ENCODE results near the gene COX20.

COX20 gene

GRCh38 chr1:244876228-244876910 lies 40.9 kb downstream of the COX20 start:
- Histone ChIP-seq H3K4me3 (ENCODE audit: low read depth, low read length) (no peak overlapping the region), H3K27ac (no peak overlapping the region), H3K27me3 (ENCODE audit: insufficient read depth, low read depth, severe bottlenecking) (no peaks in the 10 kb centered on the region), H3K9me3 (ENCODE audit: severe bottlenecking) (no peaks in the 10 kb centered on the region), H3K36me3 (no peaks in the 10 kb centered on the region)
- DNase-seq = no peak
- TF ChIP-seq CTCF (IDR thresholded peaks at IDR 0.05; ENCODE audit: low read depth, low read length) = no peak

GRCh38 chr1:244878681-244879080 lies 43.2 kb downstream of the COX20 start:
- Histone ChIP-seq H3K9me3 (ENCODE audit: severe bottlenecking) (no peaks in the 10 kb centered on the region), H3K4me3 (ENCODE audit: low read depth, low read length) (no peak overlapping the region), H3K27ac (no peak overlapping the region), H3K36me3 (no peaks in the 10 kb centered on the region), H3K27me3 (ENCODE audit: insufficient read depth, low read depth, severe bottlenecking) (no peaks in the 10 kb centered on the region)
- no peak for DNase-seq
- no peak for TF ChIP-seq CTCF (IDR thresholded peaks at IDR 0.05; ENCODE audit: low read depth, low read length)

DNA sequence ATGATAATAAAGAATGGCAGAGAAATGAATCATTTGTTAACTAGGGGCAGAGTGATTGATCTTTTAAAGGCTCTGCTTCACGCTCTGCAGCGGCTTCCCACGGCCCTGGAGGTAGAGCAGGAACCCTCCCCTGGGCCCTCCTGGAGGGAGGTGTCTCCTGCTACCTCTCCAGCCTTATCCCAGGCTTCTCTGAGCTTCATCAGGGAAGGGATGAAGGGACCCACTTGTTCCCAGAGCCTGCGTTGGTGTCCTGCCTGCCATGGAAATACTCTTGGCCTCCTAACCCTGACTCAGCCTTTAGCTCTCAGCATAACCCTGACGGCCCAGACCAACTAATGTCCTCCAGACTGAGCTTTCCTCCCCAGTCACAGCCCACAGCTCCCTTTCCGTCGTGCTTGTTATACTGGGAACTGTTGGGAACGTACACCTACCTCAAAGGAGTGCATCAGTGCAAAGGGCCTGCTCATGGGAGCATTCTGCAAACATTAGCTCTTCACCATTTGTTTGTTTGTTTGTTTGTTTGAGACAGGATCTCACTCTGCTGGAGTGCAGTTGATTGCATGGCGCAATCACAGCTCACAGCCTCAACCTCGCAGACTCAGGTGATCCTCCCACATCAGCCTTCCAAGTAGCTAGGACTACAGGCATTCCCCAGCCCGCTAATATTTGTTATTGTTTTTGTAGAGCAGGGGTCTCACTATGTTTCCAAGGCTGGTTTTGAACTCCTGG lies 46.3 kb downstream of the COX20 start:
- TF ChIP-seq CTCF (IDR thresholded peaks at IDR 0.05; ENCODE audit: low read depth, low read length) = no peak
- Histone ChIP-seq H3K36me3 (no peaks in the 10 kb centered on the region), H3K4me3 (ENCODE audit: low read depth, low read length) (no peak overlapping the region), H3K9me3 (ENCODE audit: severe bottlenecking) (no peaks in the 10 kb centered on the region), H3K27me3 (ENCODE audit: insufficient read depth, low read depth, severe bottlenecking) (no peaks in the 10 kb centered on the region), H3K27ac (no peak overlapping the region)
- no peak for DNase-seq

GRCh38 chr1:244887281-244887680 lies 51.8 kb downstream of the COX20 start:
- Histone ChIP-seq H3K9me3 (ENCODE audit: severe bottlenecking) (peaks cover 4% of the 10 kb centered on the region), H3K4me3 (ENCODE audit: low read depth, low read length) (no peak overlapping the region), H3K27me3 (ENCODE audit: insufficient read depth, low read depth, severe bottlenecking) (no peaks in the 10 kb centered on the region), H3K27ac (no peak overlapping the region), H3K36me3 (no peaks in the 10 kb centered on the region)
- DNase-seq = no peak
- no peak for TF ChIP-seq CTCF (IDR thresholded peaks at IDR 0.05; ENCODE audit: low read depth, low read length)

DNA sequence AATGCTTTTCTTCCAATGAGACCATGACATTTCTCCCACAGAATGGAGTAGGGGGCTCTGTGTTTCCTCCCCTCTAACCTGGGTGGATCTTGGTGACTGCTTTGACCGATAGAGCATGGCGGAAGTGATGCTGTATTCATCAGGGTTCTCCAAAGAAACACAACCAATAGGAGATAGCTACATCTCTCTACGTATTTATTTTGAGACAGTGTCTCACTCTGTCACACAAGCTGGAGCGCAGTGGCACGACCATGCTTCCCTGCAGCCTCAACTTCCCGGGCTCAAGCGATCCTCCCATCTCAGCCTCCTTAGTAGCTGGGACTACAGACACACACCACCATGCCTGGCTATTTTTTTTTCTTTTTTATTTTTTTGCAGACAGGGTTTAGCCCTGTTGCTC lies 58.4 kb downstream of the COX20 start:
- TF ChIP-seq CTCF (IDR thresholded peaks at IDR 0.05; ENCODE audit: low read depth, low read length) = no peak
- no peak for DNase-seq
- no peaks in the 10 kb centered on the region for H3K9me3 ChIP-seq (ENCODE audit: severe bottlenecking)
- H3K27ac ChIP-seq = no peak overlapping the region
- no peak overlapping the region for H3K4me3 ChIP-seq (ENCODE audit: low read depth, low read length)
- H3K27me3 ChIP-seq (ENCODE audit: insufficient read depth, low read depth, severe bottlenecking) = no peaks in the 10 kb centered on the region
- H3K36me3 ChIP-seq = no peaks in the 10 kb centered on the region
